ENCODE measurements around the gene UBE2I. TPM values are rescaled to one million over a fixed set of nuclear protein-coding genes. Genes with fewer than 3 reads are reported as not detected.

Gene UBE2I
- total RNA-seq, 1 experiment from 2014 or later = 290 TPM

DNA sequence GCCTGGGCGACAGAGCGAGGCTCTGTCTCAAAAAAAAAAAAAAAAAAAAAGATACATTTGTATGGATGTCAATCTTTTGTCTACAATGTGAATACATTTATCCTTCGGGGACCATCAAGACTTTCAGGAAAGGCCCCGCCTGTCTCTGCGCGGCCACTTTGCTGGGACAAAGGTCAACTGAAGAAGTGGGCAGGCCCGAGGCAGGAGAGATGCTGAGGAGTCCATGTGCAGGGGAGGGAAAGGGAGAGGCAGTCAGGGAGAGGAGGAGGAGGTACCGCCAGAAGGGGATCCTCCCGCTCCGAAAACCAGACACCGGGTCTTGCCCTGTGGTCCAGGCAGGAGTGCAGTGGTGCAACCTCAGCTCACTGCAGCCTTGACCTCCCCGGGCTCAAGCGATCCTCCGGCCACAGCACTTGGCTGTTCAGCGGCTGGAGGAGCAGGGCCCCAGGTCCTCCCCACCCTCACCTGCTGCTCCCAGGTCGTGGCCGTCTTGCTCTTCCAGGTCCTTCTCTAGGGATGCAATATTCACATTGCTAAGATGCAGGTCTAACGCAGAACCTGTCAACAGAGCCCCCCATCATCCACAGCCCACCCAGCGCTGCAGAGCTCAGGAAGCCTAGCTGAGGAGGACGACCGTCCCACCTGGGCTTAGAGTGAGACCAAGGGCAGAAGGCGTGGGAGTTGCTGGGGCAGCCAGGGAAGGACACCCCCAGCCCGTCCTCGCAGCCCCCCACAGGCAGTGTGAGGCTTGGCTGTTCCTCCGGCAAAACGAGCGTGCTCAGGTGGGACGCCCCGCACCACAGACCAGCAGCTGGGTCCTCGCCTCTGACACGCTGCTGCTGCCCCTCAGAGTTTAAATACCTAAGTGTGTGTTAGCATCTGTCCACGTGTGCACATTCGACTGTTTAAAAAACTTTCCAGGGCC lies 61.9 kb downstream of the UBE2I start:
- H3K4me2 ChIP-seq (ENCODE audit: insufficient read depth, insufficient read length, low read length) = no peak overlapping the region
- H4K8ac ChIP-seq (replicated peaks; ENCODE audit: insufficient read length, low read depth, low read length) = no peak overlapping the region
- no peaks in the 10 kb centered on the region; the same call in 1 of the 2 replicates for H3K79me2 ChIP-seq (ENCODE audit: insufficient read depth, low read length)
- H2AK5ac ChIP-seq (ENCODE audit: insufficient read length, low read length) = no peak overlapping the region
- H2BK5ac ChIP-seq (ENCODE audit: insufficient read length, low read length) = no peak overlapping the region
- no peak overlapping the region for H4K91ac ChIP-seq (ENCODE audit: insufficient read length, low read depth, low read length)
- no CpG with 5 or more reads among the region's 33 CpGs for WGBS (ENCODE audit: extremely low coverage, insufficient read length, low lambda C conversion rate)
- no peaks in the 10 kb centered on the region for H4K20me1 ChIP-seq (ENCODE audit: control insufficient read depth, insufficient read depth, insufficient read length)
- no peak overlapping the region for H2BK20ac ChIP-seq (ENCODE audit: low read depth, low read length, poor library complexity, severe bottlenecking)
- no peaks in the 10 kb centered on the region for H3K4me1 Mint-ChIP-seq
- no peak overlapping the region for H3K56ac ChIP-seq (ENCODE audit: insufficient read length, low read depth, low read length)
- no peak overlapping the region for H3K4ac ChIP-seq (ENCODE audit: low read depth, low read length)
- no peaks in the 10 kb centered on the region; the same call in 1 of the 2 replicates for H3K27me3 Mint-ChIP-seq (ENCODE audit: low read depth)
- no peaks in the 10 kb centered on the region for H3K9me3 ChIP-seq (ENCODE audit: control insufficient read depth, low read depth, low read length)
- DNase-seq = no peak
- H3K18ac ChIP-seq (ENCODE audit: insufficient read length, low read depth, low read length) = no peak overlapping the region
- no peaks in the 10 kb centered on the region for H3K9me3 Mint-ChIP-seq
- peaks cover 3 to 13% (median 10%) of the 10 kb centered on the region in 3 experiments; a peak in 5 of 7 replicates for H3K36me3 Mint-ChIP-seq (ENCODE audit: insufficient read depth in 1 of 3, low read depth in 3 of 3)
- H3K4me3 Mint-ChIP-seq = no peak overlapping the region
- H3K27ac Mint-ChIP-seq = peak overlapping the region in 1 of 3 experiments; percentile 70; a peak in 1 of 7 replicates
- no peak overlapping the region for H3T11ph ChIP-seq (ENCODE audit: low read length)
- H3K27ac ChIP-seq (ENCODE audit: insufficient read length, low read depth, low read length) = no peak overlapping the region
- no peak overlapping the region for H3K9ac ChIP-seq (ENCODE audit: extremely low read depth, insufficient read length, low read length)
- TF ChIP-seq, protein P1, sequence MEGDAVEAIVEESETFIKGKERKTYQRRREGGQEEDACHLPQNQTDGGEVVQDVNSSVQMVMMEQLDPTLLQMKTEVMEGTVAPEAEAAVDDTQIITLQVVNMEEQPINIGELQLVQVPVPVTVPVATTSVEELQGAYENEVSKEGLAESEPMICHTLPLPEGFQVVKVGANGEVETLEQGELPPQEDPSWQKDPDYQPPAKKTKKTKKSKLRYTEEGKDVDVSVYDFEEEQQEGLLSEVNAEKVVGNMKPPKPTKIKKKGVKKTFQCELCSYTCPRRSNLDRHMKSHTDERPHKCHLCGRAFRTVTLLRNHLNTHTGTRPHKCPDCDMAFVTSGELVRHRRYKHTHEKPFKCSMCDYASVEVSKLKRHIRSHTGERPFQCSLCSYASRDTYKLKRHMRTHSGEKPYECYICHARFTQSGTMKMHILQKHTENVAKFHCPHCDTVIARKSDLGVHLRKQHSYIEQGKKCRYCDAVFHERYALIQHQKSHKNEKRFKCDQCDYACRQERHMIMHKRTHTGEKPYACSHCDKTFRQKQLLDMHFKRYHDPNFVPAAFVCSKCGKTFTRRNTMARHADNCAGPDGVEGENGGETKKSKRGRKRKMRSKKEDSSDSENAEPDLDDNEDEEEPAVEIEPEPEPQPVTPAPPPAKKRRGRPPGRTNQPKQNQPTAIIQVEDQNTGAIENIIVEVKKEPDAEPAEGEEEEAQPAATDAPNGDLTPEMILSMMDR (conservative IDR thresholded peaks at IDR 0.05) = no peak
- no peak overlapping the region for H2BK12ac ChIP-seq (ENCODE audit: insufficient read length, low read depth, low read length)
- H3K23ac ChIP-seq (ENCODE audit: insufficient read length, low read depth, low read length) = no peak overlapping the region
- no peak overlapping the region for H2AFZ ChIP-seq (ENCODE audit: low read length)
- H3K14ac ChIP-seq (ENCODE audit: insufficient read depth, low read length) = no peak overlapping the region; the same call in 1 of the 2 replicates
- H4K5ac ChIP-seq (ENCODE audit: insufficient read length, low read depth, low read length) = no peak overlapping the region
- peaks cover 3% of the 10 kb centered on the region for H3K23me2 ChIP-seq (ENCODE audit: insufficient read length, low read depth, low read length, poor library complexity, severe bottlenecking)
- H3K79me1 ChIP-seq (ENCODE audit: insufficient read depth, low read depth, low read length, poor library complexity, severe bottlenecking) = no peaks in the 10 kb centered on the region
- H3K27me3 ChIP-seq (ENCODE audit: insufficient read depth, low read length) = no peaks in the 10 kb centered on the region
- H2BK15ac ChIP-seq (ENCODE audit: low read depth, low read length) = no peak overlapping the region
- no peak overlapping the region for H2BK120ac ChIP-seq (ENCODE audit: low read depth, low read length, poor library complexity, severe bottlenecking)
- no peaks in the 10 kb centered on the region for H3K4me1 ChIP-seq (ENCODE audit: insufficient read depth, low read length)

Measured in H9 (cell line).